SH-SY5Y (cell line): Measurements from ENCODE around the gene MTIF2.

Experiments used
- GATA2 ChIP-seq: IDR thresholded peaks from 2 replicates; pipeline ENCODE4 v1.6.1; 2011; ENCODE audit warnings: mild to moderate bottlenecking, low read depth, low read length
- GATA3 ChIP-seq: IDR thresholded peaks from 2 replicates; pipeline ENCODE4 v1.6.1; 2011; ENCODE audit warnings: low read depth, mild to moderate bottlenecking, low read length, moderate library complexity

GRCh38 chr2:55233658-55233940 lies 35.4 kb downstream of the MTIF2 start:
- TF ChIP-seq GATA2 (no peak), GATA3 (no peak)
